ENCODE data around the gene CACNB4. TPM values are rescaled to one million over a fixed set of nuclear protein-coding genes. Genes with fewer than 3 reads are reported as not detected.

The CACNB4 gene
- total and polyA plus RNA-seq, 12 donors = 0.09 to 0.95 (median 0.38) TPM

DNA sequence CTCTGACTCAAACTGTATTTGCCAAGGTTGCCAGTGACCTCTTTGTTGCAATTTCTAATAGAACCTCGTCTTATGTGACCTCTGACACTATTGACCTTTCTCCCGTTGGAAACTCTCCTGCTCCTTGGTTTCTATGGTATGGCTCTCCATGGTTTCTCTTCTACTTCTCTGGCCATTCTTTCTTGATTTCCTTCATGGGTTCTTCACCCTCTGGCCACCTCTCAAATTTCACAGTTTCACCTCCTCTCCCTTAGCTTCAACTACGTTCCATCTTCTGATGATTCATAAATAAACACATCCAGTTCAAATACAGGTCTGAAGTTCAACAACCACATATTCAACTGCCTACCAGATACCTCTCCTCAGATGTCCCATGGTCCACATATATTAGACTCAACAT, 109.5 kb downstream of the CACNB4 start:
- Histone ChIP-seq H3K36me3 (no peaks in the 10 kb centered on the region), H3K27ac (no peak overlapping the region), H3K4me3 (no peak overlapping the region), H3K9me3 (no peaks in the 10 kb centered on the region), H3K4me1 (no peaks in the 10 kb centered on the region), H3K27me3 (no peaks in the 10 kb centered on the region)
- intact Hi-C loops (cut with DNase I) = no loop called here
- ATAC-seq (no peak), DNase-seq (no peak)
- 80 to 86% methylated on average over 3 of the region's 3 CpGs for WGBS, 2 donors
- TF ChIP-seq, protein P1, sequence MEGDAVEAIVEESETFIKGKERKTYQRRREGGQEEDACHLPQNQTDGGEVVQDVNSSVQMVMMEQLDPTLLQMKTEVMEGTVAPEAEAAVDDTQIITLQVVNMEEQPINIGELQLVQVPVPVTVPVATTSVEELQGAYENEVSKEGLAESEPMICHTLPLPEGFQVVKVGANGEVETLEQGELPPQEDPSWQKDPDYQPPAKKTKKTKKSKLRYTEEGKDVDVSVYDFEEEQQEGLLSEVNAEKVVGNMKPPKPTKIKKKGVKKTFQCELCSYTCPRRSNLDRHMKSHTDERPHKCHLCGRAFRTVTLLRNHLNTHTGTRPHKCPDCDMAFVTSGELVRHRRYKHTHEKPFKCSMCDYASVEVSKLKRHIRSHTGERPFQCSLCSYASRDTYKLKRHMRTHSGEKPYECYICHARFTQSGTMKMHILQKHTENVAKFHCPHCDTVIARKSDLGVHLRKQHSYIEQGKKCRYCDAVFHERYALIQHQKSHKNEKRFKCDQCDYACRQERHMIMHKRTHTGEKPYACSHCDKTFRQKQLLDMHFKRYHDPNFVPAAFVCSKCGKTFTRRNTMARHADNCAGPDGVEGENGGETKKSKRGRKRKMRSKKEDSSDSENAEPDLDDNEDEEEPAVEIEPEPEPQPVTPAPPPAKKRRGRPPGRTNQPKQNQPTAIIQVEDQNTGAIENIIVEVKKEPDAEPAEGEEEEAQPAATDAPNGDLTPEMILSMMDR (IDR thresholded peaks at IDR 0.05) = no peak

DNA sequence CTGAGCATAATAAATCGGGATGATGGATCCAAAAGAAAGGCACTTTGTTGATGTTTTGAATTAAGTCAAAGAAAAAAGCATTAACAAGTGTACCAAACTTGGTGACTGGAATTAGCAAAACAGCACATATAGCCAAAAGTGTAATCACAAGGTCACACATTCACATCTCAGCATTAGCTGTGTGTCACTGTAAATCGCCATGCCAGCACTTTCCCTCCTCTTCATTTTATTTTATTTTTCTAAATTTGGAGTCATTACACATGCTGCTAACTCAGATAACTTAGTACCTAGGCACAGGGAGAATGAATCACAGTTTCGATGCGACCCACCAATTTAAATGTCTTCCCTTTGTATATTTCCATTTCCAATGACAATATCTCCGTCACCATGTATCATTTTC, 111.4 kb downstream of the CACNB4 start:
- no peak overlapping the region for H3K4me3 ChIP-seq
- H3K36me3 ChIP-seq = no peaks in the 10 kb centered on the region
- intact Hi-C loops (cut with DNase I) = no loop called here
- no peaks in the 10 kb centered on the region for H3K27me3 ChIP-seq
- ATAC-seq = no peak
- no peaks in the 10 kb centered on the region for H3K9me3 ChIP-seq
- DNase-seq = no peak
- no peaks in the 10 kb centered on the region for H3K4me1 ChIP-seq
- no peak overlapping the region for H3K27ac ChIP-seq
- WGBS, 2 donors = 94 to 96% methylated on average over 5 of the region's 5 CpGs
- TF ChIP-seq, protein P1 (IDR thresholded peaks at IDR 0.05) = no peak

DNA sequence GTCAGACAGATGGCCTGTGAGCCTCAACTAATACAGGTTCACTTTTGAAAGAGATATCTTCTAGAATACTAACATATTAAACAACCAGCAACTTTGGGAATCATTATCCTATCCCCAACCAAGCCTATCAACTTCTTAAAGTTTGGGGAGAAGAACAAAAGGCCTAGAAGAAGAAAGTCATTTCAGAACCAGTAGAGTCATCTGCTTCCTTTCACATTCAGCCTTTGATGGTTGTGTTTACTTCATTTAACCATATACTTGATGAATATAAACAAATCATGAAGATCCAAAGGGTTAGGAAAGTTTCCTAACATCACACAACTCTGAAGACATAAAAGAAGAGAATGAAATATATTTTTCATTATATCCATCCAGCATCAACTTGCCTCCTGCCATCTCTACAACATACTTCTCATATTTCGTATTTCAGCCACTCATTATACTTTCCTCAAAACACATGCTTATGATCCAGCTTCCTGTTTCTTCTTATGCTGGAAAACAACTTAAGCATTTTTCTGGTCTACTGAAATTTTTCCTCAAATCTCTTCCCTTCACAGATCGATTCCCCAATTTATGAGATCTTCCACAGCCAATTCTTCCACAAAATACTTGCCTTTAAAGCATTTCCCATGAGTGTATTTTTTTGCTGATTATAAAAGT, 114.3 kb downstream of the CACNB4 start:
- whole genome bisulfite sequencing, 2 donors = 79 to 81% methylated on average over 2 of the region's 2 CpGs
- ATAC-seq = no peak
- TF ChIP-seq, protein P1 (IDR thresholded peaks at IDR 0.05) = no peak
- Histone ChIP-seq H3K27me3 (no peaks in the 10 kb centered on the region), H3K36me3 (no peaks in the 10 kb centered on the region), H3K9me3 (no peaks in the 10 kb centered on the region), H3K4me3 (no peak overlapping the region), H3K27ac (no peak overlapping the region), H3K4me1 (no peaks in the 10 kb centered on the region)
- no peak for DNase-seq
- intact Hi-C loops (cut with DNase I) = no loop called here

DNA sequence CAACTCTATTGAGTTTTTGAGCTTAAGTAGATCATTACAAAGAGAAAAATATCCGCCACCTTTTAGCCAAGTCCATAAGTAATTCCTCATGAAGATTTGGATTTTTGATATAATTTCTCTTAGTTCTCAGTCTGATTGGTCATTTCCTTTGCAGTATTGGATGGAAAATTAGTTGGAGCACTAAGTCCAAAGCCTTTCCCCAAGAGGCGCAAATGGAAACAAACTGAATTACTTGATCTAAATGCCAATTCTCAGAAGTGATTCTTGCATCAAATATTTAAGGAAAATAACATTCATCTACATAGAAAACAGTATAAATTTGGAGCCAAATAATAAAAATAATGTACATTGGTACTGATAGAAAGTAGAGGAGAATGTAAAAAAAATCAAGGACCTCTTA, 115.6 kb downstream of the CACNB4 start:
- Histone ChIP-seq H3K4me3 (no peak overlapping the region), H3K9me3 (no peaks in the 10 kb centered on the region), H3K4me1 (no peaks in the 10 kb centered on the region), H3K36me3 (no peaks in the 10 kb centered on the region), H3K27me3 (no peaks in the 10 kb centered on the region), H3K27ac (no peak overlapping the region)
- WGBS, 2 donors = 46 to 79% methylated on average over 2 of the region's 2 CpGs
- DNase-seq = no peak
- TF ChIP-seq, protein P1 (IDR thresholded peaks at IDR 0.05) = no peak
- intact Hi-C loops (cut with DNase I) = no loop called here
- no peak for ATAC-seq

All from heart right ventricle (tissue), 16 donors.